H1 (cell line): ENCODE data around the gene EPS8L1. TPM values are rescaled to one million over a fixed set of nuclear protein-coding genes. Genes with fewer than 3 reads are reported as not detected.

Source experiments
- CBX8 ChIP-seq: fragments of 300-800, 300-1000 bp; sonication (generic); IDR thresholded peaks from 2 replicates; pipeline ENCODE4 v1.7.1; 2016; ENCODE audit warnings: low read depth, low read length, borderline replicate concordance
- EGR1 ChIP-seq: IDR thresholded peaks from 2 replicates; pipeline ENCODE4 v1.6.1; 2011; ENCODE audit warnings: low read depth, low read length, borderline replicate concordance
- EP300 ChIP-seq, 2 experiments: IDR thresholded peaks; 1 replicate in 1 of 2; 2 replicates in 1 of 2; pipeline ENCODE4 v1.6.1; 2011 to 2012; ENCODE audit warnings: low read depth in 2 of 2, low read length in 2 of 2, mild to moderate bottlenecking in 2 of 2, borderline replicate concordance in 1 of 2, inconsistent platforms in 1 of 2, moderate library complexity in 1 of 2
- GABPA ChIP-seq: IDR thresholded peaks from 2 replicates; pipeline ENCODE4 v1.6.1; 2011; ENCODE audit warnings: mild to moderate bottlenecking, low read length, moderate library complexity, borderline replicate concordance; ENCODE audit not compliant: insufficient read depth
- HDAC6 ChIP-seq: IDR thresholded peaks from one replicate; pipeline ENCODE4 v1.7.1; 2012; ENCODE audit warnings: low read depth, mild to moderate bottlenecking, inconsistent platforms, low read length, moderate library complexity
- KDM5A ChIP-seq: fragments of 200-600 bp; IDR thresholded peaks from 2 replicates; pipeline ENCODE4 v1.7.1; 2012; ENCODE audit warnings: mild to moderate bottlenecking, low read length, inconsistent platforms, mixed read lengths
- NRF1 ChIP-seq: IDR thresholded peaks from 2 replicates; pipeline ENCODE4 v1.6.1; 2011; ENCODE audit warnings: mild to moderate bottlenecking, low read depth, low read length, improper control_type of control experiment
- RAD21 ChIP-seq, 2 experiments: IDR thresholded peaks in 1 of 2; conservative IDR thresholded peaks in 1 of 2; 2 replicates each; pipeline ENCODE4 v1.6.1; 2011; ENCODE audit warnings: low read depth in 2 of 2, low read length in 2 of 2, improper control_type of control experiment in 1 of 2, inconsistent platforms in 1 of 2, mild to moderate bottlenecking in 1 of 2, moderate library complexity in 1 of 2
- RBBP5 ChIP-seq: IDR thresholded peaks from 2 replicates; pipeline ENCODE4 v1.7.1; 2012; ENCODE audit warnings: low read depth, mild to moderate bottlenecking, inconsistent platforms, low read length, moderate library complexity, borderline replicate concordance
- SAP30 ChIP-seq: fragments of 300-600 bp; sonication (generic); IDR thresholded peaks from 2 replicates; pipeline ENCODE4 v1.7.1; 2012; ENCODE audit warnings: low read length, moderate library complexity, mild to moderate bottlenecking, inconsistent platforms; ENCODE audit not compliant: insufficient read depth, insufficient replicate concordance
- SIN3A ChIP-seq, 2 experiments: IDR thresholded peaks in 1 of 2; conservative IDR thresholded peaks in 1 of 2; 2 replicates each; pipeline ENCODE4 v1.6.1; 2011 to 2012; ENCODE audit warnings: low read length in 2 of 2, improper control_type of control experiment in 1 of 2, low read depth in 1 of 2, mild to moderate bottlenecking in 1 of 2
- SIRT6 ChIP-seq: IDR thresholded peaks from one replicate; pipeline ENCODE4 v1.7.1; 2012; ENCODE audit warnings: low read length, inconsistent platforms
- SP1 ChIP-seq: IDR thresholded peaks from 2 replicates; pipeline ENCODE4 v1.6.1; 2011; ENCODE audit warnings: low read depth, low read length
- SP4 ChIP-seq: IDR thresholded peaks from 2 replicates; pipeline ENCODE4 v1.6.1; 2012; ENCODE audit warnings: low read length, inconsistent platforms
- SRF ChIP-seq: IDR thresholded peaks from 2 replicates; pipeline ENCODE4 v1.6.1; 2011; ENCODE audit warnings: mild to moderate bottlenecking, low read depth, low read length, moderate library complexity
- TAF1 ChIP-seq: IDR thresholded peaks from 2 replicates; pipeline ENCODE4 v1.6.1; 2011; ENCODE audit warnings: mild to moderate bottlenecking, low read depth, low read length
- TBP ChIP-seq: IDR thresholded peaks from 2 replicates; pipeline ENCODE4 v1.6.1; 2011; ENCODE audit warnings: low read depth, low read length, improper control_type of control experiment
- TCF12 ChIP-seq: IDR thresholded peaks from 2 replicates; pipeline ENCODE4 v1.6.1; 2011; ENCODE audit warnings: low read depth, mild to moderate bottlenecking, low read length
- USF2 ChIP-seq: IDR thresholded peaks from 2 replicates; pipeline ENCODE4 v1.6.1; 2011; ENCODE audit warnings: low read length, improper control_type of control experiment
- polyA plus RNA-seq, 7 experiments: library from polyadenylated mRNA; depleted of rRNA in 3 of 7; stranded (reverse) in 5 of 7; unstranded in 2 of 7; fragments of >200 nt in 5 of 7; fragments of 200-250 nt in 2 of 7; gene quantifications; 1 replicate in 5 of 7; 2 replicates in 1 of 7; 4 replicates in 1 of 7; pipeline versions ENCODE4 v1.2.1 to v1.2.3, GENCODE V29; 2011 to 2013; ENCODE audit warnings: missing spikeins in 2 of 7, mixed read lengths in 2 of 7
- total RNA-seq: library from RNA; stranded (reverse); fragmentation: NEBNext Ultra II Directional; extraction: Animal tissue kit (Norgen Biotek cat#: 25700); gene quantifications from 2 replicates; pipeline ENCODE4 v1.2.1, GENCODE V29; 2021

EPS8L1 gene
- total and polyA plus RNA-seq, 2 of the 8 experiments (the other 6 are each of a cell fraction or from before 2014, with no cell fraction given) = 19.8 to 30.2 TPM

DNA sequence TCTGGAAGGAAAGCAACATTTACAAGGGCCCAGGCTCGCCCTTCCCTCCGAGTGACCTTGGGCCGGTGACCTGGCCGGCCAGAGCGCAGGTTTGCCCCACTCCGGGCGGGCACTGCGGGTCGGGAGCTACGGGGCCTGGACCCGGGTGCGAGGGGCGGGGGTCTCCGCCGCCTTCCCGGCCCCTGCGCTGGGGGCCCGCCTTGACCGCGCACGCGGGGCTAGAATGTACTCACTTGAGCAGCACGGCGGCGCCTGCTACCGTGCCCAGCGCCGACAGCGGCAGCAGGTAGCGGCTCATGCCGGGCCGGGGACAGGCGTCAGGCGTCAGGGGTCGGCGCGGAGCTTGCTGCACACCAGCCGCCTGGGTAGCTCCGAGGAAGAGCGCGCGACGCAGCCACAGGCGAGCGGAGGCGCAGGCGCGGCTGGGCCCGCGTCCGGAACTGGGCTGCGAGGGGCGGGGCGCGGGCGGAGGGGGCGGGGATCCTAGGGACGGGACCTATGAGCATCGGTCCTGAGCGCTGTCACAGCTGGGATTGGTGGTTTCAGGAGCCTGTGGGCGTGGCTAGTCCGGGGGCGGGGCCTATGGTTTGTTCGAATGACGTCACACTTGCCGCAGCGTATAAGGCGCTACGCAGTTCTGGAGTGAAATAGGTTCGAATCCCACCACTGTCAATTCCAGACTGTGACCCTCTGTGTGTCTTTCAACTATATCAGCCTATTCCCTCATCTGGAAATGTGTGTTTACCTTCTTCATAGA, 12.8 kb upstream of the EPS8L1 start, which contains the start of gene RDH13 (continued):
- TF ChIP-seq TCF12 (no peak), KDM5A (no peak), SP1 (peak; percentile 91), RAD21 (IDR thresholded peaks at IDR 0.05 in 1 of 2, conservative IDR thresholded peaks at IDR 0.05 in 1 of 2; ENCODE audit: low read depth in 2 of 2, low read length in 2 of 2) (peak in 1 of 2 experiments; percentile 1; a peak in 1 of 4 replicates), SAP30 (no peak), EP300 (IDR thresholded peaks at IDR 0.05; ENCODE audit: borderline replicate concordance in 1 of 2, low read depth in 2 of 2, low read length in 2 of 2) (no peak), SRF (0 out of 2 replicates have a peak, but pooled peaks have one; percentile 31), GABPA (no peak), USF2 (no peak), SIRT6 (no peak), TAF1 (peak; percentile 60; the same call in 1 of the 2 replicates), RBBP5 (0 out of 2 replicates have a peak, but pooled peaks have one; percentile 35), SP4 (no peak), SIN3A (conservative IDR thresholded peaks at IDR 0.05 in 1 of 2, IDR thresholded peaks at IDR 0.05 in 1 of 2; ENCODE audit: low read depth in 1 of 2, low read length in 2 of 2) (peak; percentile 42 to 85; a peak in 2 of 4 replicates), TBP (peak; percentile 9; the same call in 1 of the 2 replicates), HDAC6 (no peak), EGR1 (no peak), NRF1 (peak; percentile 52), CBX8 (no peak)
- TF ChIP-seq, all 59 proteins: peak for 16
